Neural progenitor cell (in vitro differentiated cells): ENCODE results near the gene LINC01488.

Source experiments
- CTCF ChIP-seq: fragments of 200-600 bp; sonication (generic); IDR thresholded peaks from 2 replicates; pipeline ENCODE4 v1.5.1; 2017; ENCODE audit warnings: antibody characterized with exemption, mild to moderate bottlenecking
- EZH2 ChIP-seq: fragments of 200-600 bp; sonication (generic); IDR thresholded peaks from 2 replicates; pipeline ENCODE4 v1.6.1; 2017; ENCODE audit warnings: antibody characterized with exemption, mild to moderate bottlenecking, moderate library complexity

- TF ChIP-seq CTCF (no peak), EZH2 (no peak)
Observed at GRCh38 chr11:69473276-69473845, 8.1 kb upstream of the LINC01488 start.
